B cell (primary cell): Measurements from ENCODE around the gene HAO1. TPM values are rescaled to one million over a fixed set of nuclear protein-coding genes. Genes with fewer than 3 reads are reported as not detected.

Experiments
- ATAC-seq: fragments of 200-7000 bp; cut with Tn5 transposase; one replicate; pipeline ENCODE4 v1.10.0; 2021; ENCODE audit warnings: low read depth, mild to moderate bottlenecking, moderate number of reproducible peaks, moderate library complexity
- CTCF ChIA-PET: fragments of 350-600 bp; sonication (Branson Sonifier 250); formaldehyde crosslinking; loops from one replicate; lab custom pipeline; 2021; ENCODE audit warnings: antibody characterized with exemption, inconsistent platforms; lab: Charles Lee
- POLR2A ChIA-PET: fragments of 350-600 bp; sonication (Branson Sonifier 250); formaldehyde crosslinking; loops from one replicate; lab custom pipeline; 2021; ENCODE audit warnings: antibody characterized with exemption; lab: Charles Lee
- DNase-seq: peaks from one replicate; pipeline ENCODE4 v3.0.0; 2013
- H2AFZ ChIP-seq: 2 replicates; pipeline ENCODE4 v1.6.1; 2012; ENCODE audit warnings: mild to moderate bottlenecking, low read depth, low read length; ENCODE audit not compliant: insufficient read depth, poor library complexity, severe bottlenecking
- H3K27ac ChIP-seq, 2 donors: 1 replicate in 1 of 2; 2 replicates in 1 of 2; pipeline ENCODE4 v1.5.1; 2012 to 2013; ENCODE audit warnings: low read length in 2 of 2, mild to moderate bottlenecking in 2 of 2, moderate library complexity in 1 of 2
- H3K27me3 ChIP-seq, 4 experiments: fragments of 200-600 bp in 1 of 4; sonication (generic) in 1 of 4; replicated peaks in 1 of 4; 1 replicate in 2 of 4; 2 replicates in 2 of 4; pipeline versions ENCODE4 v1.6.1 to v1.7.0; 2013 to 2016; ENCODE audit warnings: low read length in 3 of 4, mild to moderate bottlenecking in 2 of 4, mixed read lengths in 1 of 4, moderate library complexity in 1 of 4; ENCODE audit not compliant: insufficient read depth in 4 of 4, control insufficient read depth in 3 of 4; ENCODE audit errors: control extremely low read depth in 1 of 4
- H3K36me3 ChIP-seq, 2 experiments: replicated peaks in 1 of 2; 1 replicate in 1 of 2; 2 replicates in 1 of 2; pipeline versions ENCODE4 v1.6.1 to v1.7.1; 2013; ENCODE audit warnings: low read length in 1 of 2; ENCODE audit not compliant: insufficient read depth in 2 of 2, control insufficient read depth in 1 of 2; ENCODE audit errors: control extremely low read depth in 1 of 2, extremely low read depth in 1 of 2
- H3K4me1 ChIP-seq, 2 donors: fragments of 200-600 bp in 1 of 2; sonication (generic) in 1 of 2; 1 replicate in 1 of 2; 2 replicates in 1 of 2; pipeline versions ENCODE4 v1.5.1 to v1.6.1; 2013 to 2017; ENCODE audit warnings: low read length in 2 of 2; ENCODE audit not compliant: control insufficient read depth in 2 of 2, insufficient read depth in 2 of 2
- H3K4me2 ChIP-seq: replicated peaks from 2 replicates; pipeline ENCODE3; 2012; ENCODE audit warnings: mild to moderate bottlenecking, low read depth, low read length; ENCODE audit not compliant: poor library complexity, severe bottlenecking
- H3K4me3 ChIP-seq, 5 experiments: fragments of 200-600 bp in 1 of 5; sonication (generic) in 1 of 5; 1 replicate in 3 of 5; 2 replicates in 2 of 5; pipeline versions ENCODE4 v1.5.1 to v1.7.0; 2011 to 2016; ENCODE audit warnings: low read length in 4 of 5, mild to moderate bottlenecking in 4 of 5, low read depth in 2 of 5, control low read depth in 1 of 5, moderate library complexity in 1 of 5; ENCODE audit not compliant: insufficient read depth in 1 of 5; ENCODE audit errors: control extremely low read depth in 1 of 5, extremely low read depth in 1 of 5
- H3K79me2 ChIP-seq: fragments of 200-600 bp; sonication (generic); one replicate; pipeline ENCODE4 v1.6.0; 2016; ENCODE audit warnings: low read length; ENCODE audit not compliant: control insufficient read depth, insufficient read depth
- H3K9ac ChIP-seq: fragments of 200-600 bp; sonication (generic); 2 replicates; pipeline ENCODE4 v1.6.1; 2017; ENCODE audit warnings: mild to moderate bottlenecking, low read length, moderate library complexity
- H3K9me3 ChIP-seq, 3 donors: one replicate each; pipeline versions ENCODE4 v1.6.1 to v1.7.1; 2013; ENCODE audit warnings: low read length in 2 of 3; ENCODE audit not compliant: control insufficient read depth in 2 of 3, insufficient read depth in 1 of 3; ENCODE audit errors: control extremely low read depth in 1 of 3
- H4K20me1 ChIP-seq: 2 replicates; pipeline ENCODE4 v1.6.0; 2012; ENCODE audit warnings: mild to moderate bottlenecking, low read length; ENCODE audit not compliant: insufficient read depth, control insufficient read depth, poor library complexity, severe bottlenecking
- H3K27ac Mint-ChIP-seq: one replicate; pipeline ENCODE4 v1.8.0; 2021; ENCODE audit warnings: mixed read lengths
- H3K27me3 Mint-ChIP-seq: one replicate; pipeline ENCODE4 v1.8.0; 2021; ENCODE audit warnings: mixed read lengths
- H3K4me1 Mint-ChIP-seq: one replicate; pipeline ENCODE4 v1.8.0; 2021; ENCODE audit warnings: mixed read lengths
- H3K4me3 Mint-ChIP-seq: one replicate; pipeline ENCODE4 v1.8.0; 2021; ENCODE audit warnings: mixed read lengths
- H3K9me3 Mint-ChIP-seq: one replicate; pipeline ENCODE4 v1.8.0; 2022; ENCODE audit warnings: mixed read lengths; ENCODE audit not compliant: insufficient read depth
- CTCF ChIP-seq: fragments of 200-600 bp; IDR thresholded peaks from one replicate; pipeline ENCODE4 v1.8.0; 2022; ENCODE audit warnings: antibody characterized with exemption, mild to moderate bottlenecking
- EZH2 ChIP-seq: IDR thresholded peaks from 2 replicates; pipeline ENCODE4 v1.6.1; 2012; ENCODE audit warnings: borderline replicate concordance, low read depth, mild to moderate bottlenecking, moderate library complexity, low read length; ENCODE audit not compliant: insufficient read depth, poor library complexity, severe bottlenecking
- WGBS: methylation state at CpG from one replicate; pipeline ENCODE4 v1.1.5; 2013; ENCODE audit warnings: missing lambda C conversion rate; ENCODE audit not compliant: insufficient coverage; 5-methylcytosine and 5-hydroxymethylcytosine counted together
- intact Hi-C: fragments of 100-400 bp; cut with micrococcal nuclease; formaldehyde crosslinking; loops from one replicate; pipeline ENCODE4 v1.10.0; 2022
- polyA plus RNA-seq: library from polyadenylated mRNA; depleted of rRNA; stranded (reverse); fragments of >200 nt; gene quantifications from 2 replicates; pipeline ENCODE4 v1.2.3, GENCODE V29; 2012
- total RNA-seq, 2 donors: library from RNA; stranded (reverse); fragments of 120-200 nt in 1 of 2; gene quantifications; 1 replicate in 1 of 2; 2 replicates in 1 of 2; pipeline versions ENCODE4 v1.2.3 to v1.2.4, GENCODE V29; 2013 to 2022

The HAO1 gene
- total and polyA plus RNA-seq, 2 donors (not counting 1 experiment from before 2014, with no cell fraction given) = not detected

DNA sequence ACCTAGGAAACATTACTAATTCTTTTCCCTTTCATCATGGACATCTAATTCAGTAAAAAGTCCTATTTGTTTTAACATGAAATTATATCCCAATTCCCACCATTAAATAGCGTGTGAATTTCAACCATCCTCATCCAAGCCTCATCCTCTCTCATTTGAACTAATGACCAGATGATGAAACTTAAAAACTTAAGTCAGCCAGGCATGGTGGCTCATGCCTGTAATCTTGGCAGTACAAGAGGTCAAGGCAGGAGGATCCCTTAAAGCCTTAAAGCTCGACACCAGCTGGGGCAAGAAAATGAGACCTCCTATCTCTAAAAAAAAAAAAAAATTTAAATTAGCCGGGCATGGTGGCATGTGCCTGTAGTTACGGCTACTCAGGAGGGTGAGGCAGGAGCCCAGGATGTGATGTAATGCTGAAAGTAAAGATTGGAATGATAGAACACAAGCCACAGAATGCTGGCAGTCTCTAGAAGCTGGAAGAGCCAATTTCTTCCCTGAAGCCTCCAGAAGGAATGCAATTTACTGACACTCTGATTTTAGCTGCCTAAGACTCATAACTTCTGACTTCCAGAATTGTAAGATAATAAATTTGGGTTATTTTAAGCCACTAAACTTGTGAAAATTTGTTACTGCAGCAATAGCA is 27.1 kb upstream of the HAO1 start:
- DNase-seq (no peak), ATAC-seq (no peak)
- Mint-ChIP-seq H3K9me3 (no peaks in the 10 kb centered on the region), H3K27ac (no peak overlapping the region), H3K27me3 (peaks cover 7% of the 10 kb centered on the region), H3K4me1 (no peaks in the 10 kb centered on the region), H3K4me3 (no peak overlapping the region)
- Histone ChIP-seq H3K9me3 (no peaks in the 10 kb centered on the region), H3K4me1 (no peaks in the 10 kb centered on the region), H4K20me1 (no peaks in the 10 kb centered on the region), H3K36me3 (no peaks in the 10 kb centered on the region), H3K9ac (no peak overlapping the region), H3K27me3 (no peaks in the 10 kb centered on the region), H2AFZ (no peak overlapping the region), H3K4me2 (no peak overlapping the region), H3K4me3 (no peak overlapping the region), H3K79me2 (no peaks in the 10 kb centered on the region), H3K27ac (no peak overlapping the region)
- 92% methylated on average over 4 of the region's 4 CpGs for WGBS
- intact Hi-C loops = no loop called here
- POLR2A ChIA-PET = no interaction called here
- no peak for TF ChIP-seq EZH2
- no peak for TF ChIP-seq CTCF
- CTCF ChIA-PET = no interaction called here

GRCh38 chr20:7966176-7966575 is 25.9 kb upstream of the HAO1 start:
- ChIA-PET CTCF (no interaction called here), POLR2A (no interaction called here)
- Histone ChIP-seq H3K4me1 (no peaks in the 10 kb centered on the region), H3K27ac (no peak overlapping the region), H3K79me2 (no peaks in the 10 kb centered on the region), H4K20me1 (no peaks in the 10 kb centered on the region), H3K9me3 (no peaks in the 10 kb centered on the region), H3K27me3 (no peaks in the 10 kb centered on the region), H3K36me3 (no peaks in the 10 kb centered on the region), H3K9ac (no peak overlapping the region), H2AFZ (no peak overlapping the region), H3K4me3 (no peak overlapping the region), H3K4me2 (no peak overlapping the region)
- DNase-seq (no peak), ATAC-seq (no peak)
- TF ChIP-seq EZH2 = no peak
- no peak for TF ChIP-seq CTCF
- Mint-ChIP-seq H3K9me3 (no peaks in the 10 kb centered on the region), H3K4me1 (no peaks in the 10 kb centered on the region), H3K4me3 (no peak overlapping the region), H3K27me3 (peaks cover 7% of the 10 kb centered on the region), H3K27ac (no peak overlapping the region)
- intact Hi-C loops = no loop called here
- 73% methylated on average over 2 of the region's 3 CpGs for WGBS
